HEK293 (cell line): ENCODE measurements around the gene SSR1.

Source experiments
- AEBP2 ChIP-seq: fragments of 450-650 bp; formaldehyde crosslinking; IDR thresholded peaks from 2 replicates; pipeline ENCODE4 v1.5.1; 2016; ENCODE audit warnings: missing biosample characterization, missing genetic modification characterization, borderline replicate concordance
- BCL11A ChIP-seq: fragments of 450-650 bp; formaldehyde crosslinking; IDR thresholded peaks from 2 replicates; pipeline ENCODE4 v1.5.1; 2016; ENCODE audit warnings: low read depth, missing biosample characterization, missing genetic modification characterization
- EGR2 ChIP-seq: fragments of 450-650 bp; formaldehyde crosslinking; IDR thresholded peaks from 2 replicates; pipeline ENCODE4 v1.5.1; 2016; ENCODE audit warnings: low read depth, missing biosample characterization, missing genetic modification characterization
- IKZF3 ChIP-seq: fragments of 450-650 bp; IDR thresholded peaks from 2 replicates; pipeline ENCODE4 v1.5.0; 2018; ENCODE audit warnings: missing biosample characterization, mild to moderate bottlenecking, missing genetic modification characterization, moderate library complexity
- KLF7 ChIP-seq: fragments of 450-650 bp; formaldehyde crosslinking; IDR thresholded peaks from 2 replicates; pipeline ENCODE4 v1.5.1; 2016; ENCODE audit warnings: missing biosample characterization, missing genetic modification characterization, borderline replicate concordance
- SP2 ChIP-seq: fragments of 450-650 bp; formaldehyde crosslinking; IDR thresholded peaks from 2 replicates; pipeline ENCODE4 v1.5.1; 2016; ENCODE audit warnings: missing biosample characterization, missing genetic modification characterization
- ZBTB20 ChIP-seq: fragments of 450-650 bp; formaldehyde crosslinking; IDR thresholded peaks from 2 replicates; pipeline ENCODE4 v1.5.1; 2016; ENCODE audit warnings: missing biosample characterization, missing genetic modification characterization
- ZBTB7A ChIP-seq: fragments of 450-650 bp; formaldehyde crosslinking; IDR thresholded peaks from 2 replicates; pipeline ENCODE4 v1.5.1; 2016; ENCODE audit warnings: low read depth, missing biosample characterization, missing genetic modification characterization
- ZNF112 ChIP-seq: fragments of 450-650 bp; formaldehyde crosslinking; IDR thresholded peaks from 2 replicates; pipeline ENCODE4 v1.5.0; 2017; ENCODE audit warnings: missing biosample characterization, missing genetic modification characterization
- ZNF175 ChIP-seq: fragments of 450-650 bp; formaldehyde crosslinking; IDR thresholded peaks from 2 replicates; pipeline ENCODE4 v1.5.1; 2016; ENCODE audit warnings: missing biosample characterization, missing genetic modification characterization
- ZNF24 ChIP-seq: fragments of 450-650 bp; formaldehyde crosslinking; IDR thresholded peaks from 2 replicates; pipeline ENCODE4 v1.5.1; 2016; ENCODE audit warnings: missing biosample characterization, missing genetic modification characterization
- ZNF292 ChIP-seq: fragments of 450-650 bp; formaldehyde crosslinking; IDR thresholded peaks from 2 replicates; pipeline ENCODE4 v1.5.1; 2016; ENCODE audit warnings: low read depth, missing biosample characterization, missing genetic modification characterization, borderline replicate concordance
- ZNF366 ChIP-seq: fragments of 450-650 bp; formaldehyde crosslinking; conservative IDR thresholded peaks from 2 replicates; pipeline ENCODE4 v1.5.1; 2016; ENCODE audit warnings: missing biosample characterization, missing genetic modification characterization
- ZNF501 ChIP-seq: fragments of 450-650 bp; formaldehyde crosslinking; IDR thresholded peaks from 2 replicates; pipeline ENCODE4 v1.5.1; 2016; ENCODE audit warnings: missing biosample characterization, missing genetic modification characterization
- ZNF558 ChIP-seq: fragments of 450-650 bp; formaldehyde crosslinking; IDR thresholded peaks from 2 replicates; pipeline ENCODE4 v1.5.1; 2016; ENCODE audit warnings: missing biosample characterization, missing genetic modification characterization
- ZNF610 ChIP-seq: fragments of 450-650 bp; formaldehyde crosslinking; IDR thresholded peaks from 2 replicates; pipeline ENCODE4 v1.5.1; 2016; ENCODE audit warnings: missing biosample characterization, missing genetic modification characterization, borderline replicate concordance
- ZNF626 ChIP-seq: fragments of 450-650 bp; sonication (Bioruptor Pico); formaldehyde crosslinking; IDR thresholded peaks from 2 replicates; pipeline ENCODE4 v1.5.1; 2018; ENCODE audit warnings: missing biosample characterization, missing genetic modification characterization, inconsistent platforms
- ZNF639 ChIP-seq: fragments of 450-650 bp; formaldehyde crosslinking; IDR thresholded peaks from 2 replicates; pipeline ENCODE4 v1.5.1; 2016; ENCODE audit warnings: missing biosample characterization, missing genetic modification characterization
- ZNF692 ChIP-seq: fragments of 450-650 bp; formaldehyde crosslinking; IDR thresholded peaks from 2 replicates; pipeline ENCODE4 v1.5.1; 2016; ENCODE audit warnings: missing biosample characterization, missing genetic modification characterization
- ZNF76 ChIP-seq: fragments of 450-650 bp; formaldehyde crosslinking; IDR thresholded peaks from 2 replicates; pipeline ENCODE4; 2016; ENCODE audit warnings: low read depth, missing biosample characterization, missing genetic modification characterization, borderline replicate concordance
- ZSCAN16 ChIP-seq: fragments of 450-650 bp; formaldehyde crosslinking; IDR thresholded peaks from 2 replicates; pipeline ENCODE4 v1.5.1; 2016; ENCODE audit warnings: missing biosample characterization, missing genetic modification characterization
- TF ChIP-seq, protein P1 (sequence below): fragments of 450-650 bp; formaldehyde crosslinking; IDR thresholded peaks from 2 replicates; pipeline ENCODE4 v1.5.1; 2016; ENCODE audit warnings: missing biosample characterization, missing genetic modification characterization
- TF ChIP-seq, protein P2 (sequence below): fragments of 450-650 bp; formaldehyde crosslinking; IDR thresholded peaks from 2 replicates; pipeline ENCODE4 v1.5.1; 2016; ENCODE audit warnings: missing biosample characterization, missing genetic modification characterization
- TF ChIP-seq, protein P3 (sequence below): fragments of 450-650 bp; formaldehyde crosslinking; conservative IDR thresholded peaks from 2 replicates; pipeline ENCODE4 v1.5.1; 2016; ENCODE audit warnings: low read depth, missing biosample characterization, missing genetic modification characterization

SSR1 gene

GRCh38 chr6:7312616-7313504 lies at the start of gene SSR1 (continued):
- TF ChIP-seq ZNF639 (no peak), ZNF366 (tag by site-specific recombination) (peak; percentile 93), EGR2 (tag by site-specific recombination) (no peak; the same call in 1 of the 2 replicates), ZNF112 (tag by site-specific recombination) (no peak), BCL11A (tag by site-specific recombination) (no peak), AEBP2 (no peak), KLF7 (tag by site-specific recombination) (no peak), ZSCAN16 (no peak), ZNF24 (tag by site-specific recombination) (no peak; the same call in 1 of the 2 replicates), ZNF292 (no peak), ZNF626 (no peak), ZNF175 (tag by site-specific recombination) (no peak), SP2 (tag by site-specific recombination) (peak; percentile 94), ZNF558 (tag by site-specific recombination) (no peak), ZNF501 (peak; percentile 85), IKZF3 (no peak), ZNF692 (tag by site-specific recombination) (peak; percentile 25; the same call in 1 of the 2 replicates), ZBTB20 (tag by site-specific recombination) (peak; percentile 52; the same call in 1 of the 2 replicates), ZNF76 (tag by site-specific recombination) (peak; percentile 46; the same call in 1 of the 2 replicates), ZBTB7A (peak; percentile 41; the same call in 1 of the 2 replicates), ZNF610 (tag by site-specific recombination) (0 out of 2 replicates have a peak, but pooled peaks have one; percentile 17)
- TF ChIP-seq, protein P1, sequence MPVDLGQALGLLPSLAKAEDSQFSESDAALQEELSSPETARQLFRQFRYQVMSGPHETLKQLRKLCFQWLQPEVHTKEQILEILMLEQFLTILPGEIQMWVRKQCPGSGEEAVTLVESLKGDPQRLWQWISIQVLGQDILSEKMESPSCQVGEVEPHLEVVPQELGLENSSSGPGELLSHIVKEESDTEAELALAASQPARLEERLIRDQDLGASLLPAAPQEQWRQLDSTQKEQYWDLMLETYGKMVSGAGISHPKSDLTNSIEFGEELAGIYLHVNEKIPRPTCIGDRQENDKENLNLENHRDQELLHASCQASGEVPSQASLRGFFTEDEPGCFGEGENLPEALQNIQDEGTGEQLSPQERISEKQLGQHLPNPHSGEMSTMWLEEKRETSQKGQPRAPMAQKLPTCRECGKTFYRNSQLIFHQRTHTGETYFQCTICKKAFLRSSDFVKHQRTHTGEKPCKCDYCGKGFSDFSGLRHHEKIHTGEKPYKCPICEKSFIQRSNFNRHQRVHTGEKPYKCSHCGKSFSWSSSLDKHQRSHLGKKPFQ (tag by site-specific recombination) = no peak
- TF ChIP-seq, protein P2, sequence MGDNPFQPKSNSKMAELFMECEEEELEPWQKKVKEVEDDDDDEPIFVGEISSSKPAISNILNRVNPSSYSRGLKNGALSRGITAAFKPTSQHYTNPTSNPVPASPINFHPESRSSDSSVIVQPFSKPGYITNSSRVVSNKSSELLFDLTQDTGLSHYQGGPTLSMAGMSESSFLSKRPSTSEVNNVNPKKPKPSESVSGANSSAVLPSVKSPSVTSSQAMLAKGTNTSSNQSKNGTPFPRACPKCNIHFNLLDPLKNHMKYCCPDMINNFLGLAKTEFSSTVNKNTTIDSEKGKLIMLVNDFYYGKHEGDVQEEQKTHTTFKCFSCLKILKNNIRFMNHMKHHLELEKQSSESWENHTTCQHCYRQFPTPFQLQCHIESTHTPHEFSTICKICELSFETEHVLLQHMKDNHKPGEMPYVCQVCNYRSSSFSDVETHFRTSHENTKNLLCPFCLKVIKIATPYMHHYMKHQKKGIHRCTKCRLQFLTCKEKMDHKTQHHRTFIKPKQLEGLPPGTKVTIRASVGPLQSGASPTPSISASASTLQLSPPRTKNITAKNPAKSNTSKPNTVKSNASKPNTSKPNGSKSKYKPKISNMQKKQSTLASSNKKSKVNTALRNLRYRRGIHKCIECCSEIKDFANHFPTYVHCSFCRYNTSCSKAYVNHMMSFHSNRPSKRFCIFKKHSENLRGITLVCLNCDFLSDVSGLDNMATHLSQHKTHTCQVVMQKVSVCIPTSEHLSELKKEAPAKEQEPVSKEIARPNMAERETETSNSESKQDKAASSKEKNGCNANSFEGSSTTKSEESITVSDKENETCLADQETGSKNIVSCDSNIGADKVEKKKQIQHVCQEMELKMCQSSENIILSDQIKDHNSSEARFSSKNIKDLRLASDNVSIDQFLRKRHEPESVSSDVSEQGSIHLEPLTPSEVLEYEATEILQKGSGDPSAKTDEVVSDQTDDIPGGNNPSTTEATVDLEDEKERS (tag by site-specific recombination) = no peak
- TF ChIP-seq, protein P3, sequence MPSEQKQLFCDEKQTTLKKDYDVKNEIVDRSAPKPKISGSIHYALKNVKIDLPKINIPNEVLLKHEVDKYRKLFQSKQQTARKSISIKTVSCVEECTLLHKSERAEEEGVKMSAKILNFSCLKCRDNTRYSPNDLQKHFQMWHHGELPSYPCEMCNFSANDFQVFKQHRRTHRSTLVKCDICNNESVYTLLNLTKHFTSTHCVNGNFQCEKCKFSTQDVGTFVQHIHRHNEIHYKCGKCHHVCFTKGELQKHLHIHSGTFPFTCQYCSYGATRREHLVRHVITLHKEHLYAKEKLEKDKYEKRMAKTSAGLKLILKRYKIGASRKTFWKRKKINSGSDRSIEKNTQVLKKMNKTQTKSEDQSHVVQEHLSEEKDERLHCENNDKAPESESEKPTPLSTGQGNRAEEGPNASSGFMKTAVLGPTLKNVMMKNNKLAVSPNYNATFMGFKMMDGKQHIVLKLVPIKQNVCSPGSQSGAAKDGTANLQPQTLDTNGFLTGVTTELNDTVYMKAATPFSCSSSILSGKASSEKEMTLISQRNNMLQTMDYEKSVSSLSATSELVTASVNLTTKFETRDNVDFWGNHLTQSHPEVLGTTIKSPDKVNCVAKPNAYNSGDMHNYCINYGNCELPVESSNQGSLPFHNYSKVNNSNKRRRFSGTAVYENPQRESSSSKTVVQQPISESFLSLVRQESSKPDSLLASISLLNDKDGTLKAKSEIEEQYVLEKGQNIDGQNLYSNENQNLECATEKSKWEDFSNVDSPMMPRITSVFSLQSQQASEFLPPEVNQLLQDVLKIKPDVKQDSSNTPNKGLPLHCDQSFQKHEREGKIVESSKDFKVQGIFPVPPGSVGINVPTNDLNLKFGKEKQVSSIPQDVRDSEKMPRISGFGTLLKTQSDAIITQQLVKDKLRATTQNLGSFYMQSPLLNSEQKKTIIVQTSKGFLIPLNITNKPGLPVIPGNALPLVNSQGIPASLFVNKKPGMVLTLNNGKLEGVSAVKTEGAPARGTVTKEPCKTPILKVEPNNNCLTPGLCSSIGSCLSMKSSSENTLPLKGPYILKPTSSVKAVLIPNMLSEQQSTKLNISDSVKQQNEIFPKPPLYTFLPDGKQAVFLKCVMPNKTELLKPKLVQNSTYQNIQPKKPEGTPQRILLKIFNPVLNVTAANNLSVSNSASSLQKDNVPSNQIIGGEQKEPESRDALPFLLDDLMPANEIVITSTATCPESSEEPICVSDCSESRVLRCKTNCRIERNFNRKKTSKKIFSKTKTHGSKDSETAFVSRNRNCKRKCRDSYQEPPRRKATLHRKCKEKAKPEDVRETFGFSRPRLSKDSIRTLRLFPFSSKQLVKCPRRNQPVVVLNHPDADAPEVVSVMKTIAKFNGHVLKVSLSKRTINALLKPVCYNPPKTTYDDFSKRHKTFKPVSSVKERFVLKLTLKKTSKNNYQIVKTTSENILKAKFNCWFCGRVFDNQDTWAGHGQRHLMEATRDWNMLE (tag by site-specific recombination) = peak; percentile 73
